A549 treated with Mapracorat at 1 μM for 4 hours (cell line): ENCODE data around the gene CAPN12. TPM values are rescaled to one million over a fixed set of nuclear protein-coding genes. Genes with fewer than 3 reads are reported as not detected.

Experiments
- total RNA-seq: library from RNA; stranded (reverse); fragments of 200-300 nt; extraction: Qiagen RNA extraction; gene quantifications from 5 replicates; pipeline ENCODE4 v1.2.3, GENCODE V29; 2022

The CAPN12 gene
- total RNA-seq, result 3.8 to 7.2 TPM (median 6.3 TPM) in 5 replicates

GRCh38 chr19:38744298-38744681 lies at the start of gene CAPN12:
Gene CAPN12, minus strand, starts transcription at chr19:38744474. Its CDS starts 309 bp downstream, at chr19:38744165.

GRCh38 chr19:38788478-38789243 lies 44.4 kb upstream of the CAPN12 start, which contains the start of gene LGALS7B:
Gene LGALS7B, plus strand, starts transcription at chr19:38789200. Its CDS starts 27 bp downstream, at chr19:38789227.

GRCh38 chr19:38773469-38774177 lies 29.3 kb upstream of the CAPN12 start, which contains the start of gene LGALS7:
Gene LGALS7, minus strand, starts transcription at chr19:38773517. Its CDS starts 25 bp downstream, at chr19:38773492.

Other genes starting within 250 kb of the CAPN12 start
- gene MAP4K1, start 126.5 kb downstream of the CAPN12 start, total RNA-seq, result 0.85 to 1.6 TPM (median 1.3 TPM) in 5 replicates
- 656 to 947 TPM (median 702 TPM) in 5 replicates for gene EIF3K, start 125.3 kb downstream of the CAPN12 start, total RNA-seq
- gene ACTN4, start 96.8 kb downstream of the CAPN12 start, total RNA-seq, result 852 to 1,166 TPM (median 1,108 TPM) in 5 replicates
- gene LGALS7, start 29.0 kb upstream of the CAPN12 start, total RNA-seq, result not detected in 5 replicates
- gene LGALS7B, start 44.7 kb upstream of the CAPN12 start, total RNA-seq, result 0.48 to 0.86 TPM (median 0.57 TPM) in 3 of 5 replicates, not detected in the others
- gene LGALS4, start 68.5 kb upstream of the CAPN12 start, total RNA-seq, result 0.41 to 0.74 TPM (median 0.63 TPM) in 5 replicates
- 272 to 390 TPM (median 289 TPM) in 5 replicates for gene ECH1, start 87.3 kb upstream of the CAPN12 start, total RNA-seq
- 317 to 386 TPM (median 357 TPM) in 5 replicates for gene HNRNPL, start 105.5 kb upstream of the CAPN12 start, total RNA-seq
- gene RINL, start 133.8 kb upstream of the CAPN12 start, total RNA-seq, result 1.9 to 2.7 TPM (median 2.4 TPM) in 5 replicates
- gene SIRT2, start 155.1 kb upstream of the CAPN12 start, total RNA-seq, result 32.8 to 40.0 TPM (median 37.6 TPM) in 5 replicates
- 61.9 to 127 TPM (median 100 TPM) in 5 replicates for gene NFKBIB, start 155.5 kb upstream of the CAPN12 start, total RNA-seq
- 0.53 to 1.3 TPM (median 1.0 TPM) in 5 replicates for gene CCER2, start 167.7 kb upstream of the CAPN12 start, total RNA-seq
- gene SARS2, start 186.3 kb upstream of the CAPN12 start, total RNA-seq, result 44.7 to 57.3 TPM (median 51.6 TPM) in 5 replicates
- gene MRPS12, start 186.5 kb upstream of the CAPN12 start, total RNA-seq, result 200 to 304 TPM (median 264 TPM) in 5 replicates
- gene FBXO17, start 231.3 kb upstream of the CAPN12 start, total RNA-seq, result 59.5 to 82.4 TPM (median 78.3 TPM) in 5 replicates